Loucy (cell line): Measurements from ENCODE around the gene MRPS34.

Experiments
- EZH2phosphoT487 ChIP-seq: fragments of 200-600 bp; IDR thresholded peaks from 2 replicates; pipeline ENCODE4 v1.6.1; 2018; ENCODE audit warnings: antibody characterized with exemption, mild to moderate bottlenecking, moderate library complexity, borderline replicate concordance
- TF ChIP-seq, protein P1 (sequence below): fragments of 200-600 bp; sonication (generic); conservative IDR thresholded peaks from 2 replicates; pipeline ENCODE4 v1.5.1; 2014; ENCODE audit warnings: mild to moderate bottlenecking, antibody characterized with exemption, low read length

DNA sequence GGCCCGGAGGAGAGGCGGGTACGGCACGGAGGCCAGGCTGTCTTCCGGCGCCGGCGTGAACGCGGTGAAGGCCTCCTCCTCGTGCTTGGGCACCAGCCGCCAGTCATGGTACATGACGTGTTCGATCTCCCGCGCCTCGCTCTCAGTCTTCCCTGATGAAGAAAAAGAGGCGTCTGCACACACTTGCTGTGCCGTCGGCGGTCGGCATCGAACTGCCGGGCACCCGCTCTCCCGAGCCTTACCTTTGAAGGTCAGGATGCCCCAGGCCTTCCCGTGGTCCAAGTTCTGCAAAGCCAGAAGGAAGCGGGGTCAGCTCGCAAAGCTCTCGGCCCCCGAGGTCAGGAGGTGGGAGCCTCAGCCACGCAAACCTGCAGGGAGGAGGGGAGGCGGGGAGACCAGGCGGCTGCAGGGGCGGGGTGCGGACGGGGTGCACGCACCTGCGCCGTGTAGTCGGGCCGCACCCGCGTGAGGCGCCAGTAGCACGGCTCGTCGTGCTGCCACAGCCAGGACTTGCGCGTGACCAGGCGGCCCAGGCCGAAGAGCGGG, 499 bp downstream of the MRPS34 start, which contains the start of gene EME2:
- TF ChIP-seq, protein P1, sequence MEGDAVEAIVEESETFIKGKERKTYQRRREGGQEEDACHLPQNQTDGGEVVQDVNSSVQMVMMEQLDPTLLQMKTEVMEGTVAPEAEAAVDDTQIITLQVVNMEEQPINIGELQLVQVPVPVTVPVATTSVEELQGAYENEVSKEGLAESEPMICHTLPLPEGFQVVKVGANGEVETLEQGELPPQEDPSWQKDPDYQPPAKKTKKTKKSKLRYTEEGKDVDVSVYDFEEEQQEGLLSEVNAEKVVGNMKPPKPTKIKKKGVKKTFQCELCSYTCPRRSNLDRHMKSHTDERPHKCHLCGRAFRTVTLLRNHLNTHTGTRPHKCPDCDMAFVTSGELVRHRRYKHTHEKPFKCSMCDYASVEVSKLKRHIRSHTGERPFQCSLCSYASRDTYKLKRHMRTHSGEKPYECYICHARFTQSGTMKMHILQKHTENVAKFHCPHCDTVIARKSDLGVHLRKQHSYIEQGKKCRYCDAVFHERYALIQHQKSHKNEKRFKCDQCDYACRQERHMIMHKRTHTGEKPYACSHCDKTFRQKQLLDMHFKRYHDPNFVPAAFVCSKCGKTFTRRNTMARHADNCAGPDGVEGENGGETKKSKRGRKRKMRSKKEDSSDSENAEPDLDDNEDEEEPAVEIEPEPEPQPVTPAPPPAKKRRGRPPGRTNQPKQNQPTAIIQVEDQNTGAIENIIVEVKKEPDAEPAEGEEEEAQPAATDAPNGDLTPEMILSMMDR: no peak
- TF ChIP-seq EZH2phosphoT487: no peak
